ENCODE results near the gene HNRNPL.

HNRNPL gene

DNA sequence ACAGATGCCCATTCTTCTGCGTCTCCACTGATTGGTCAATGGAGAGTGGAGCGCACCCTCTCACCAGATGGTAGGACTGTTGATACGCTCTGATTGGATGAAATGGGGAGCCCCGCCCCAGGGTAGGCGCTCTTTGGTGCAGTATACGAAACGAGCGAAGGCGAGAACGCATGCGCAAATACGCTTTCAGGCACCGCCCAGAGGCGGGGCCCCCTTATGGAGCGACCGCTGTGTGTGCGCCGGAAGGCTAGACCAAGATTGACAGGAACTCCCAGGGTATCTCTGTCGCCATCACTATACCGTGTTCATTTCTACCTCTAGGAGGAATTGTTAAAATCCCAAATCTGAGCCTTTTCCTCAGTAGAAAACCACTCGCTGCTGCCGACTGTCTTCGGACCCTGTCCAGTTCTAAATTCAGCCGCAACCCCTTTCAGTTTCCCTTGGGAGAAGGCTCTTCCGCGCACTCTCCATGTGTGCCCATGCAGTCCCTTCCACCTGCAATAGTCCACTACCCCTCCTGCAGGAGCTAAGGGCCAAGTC is 720 bp upstream of the HNRNPL start:
- H3K4me1 ChIP-seq (ENCODE audit: insufficient read depth, poor library complexity, severe bottlenecking): peaks cover 12% of the 10 kb centered on the region
- peak overlapping the region; percentile 93 for H3K27ac ChIP-seq (ENCODE audit: poor library complexity, severe bottlenecking)

DNA sequence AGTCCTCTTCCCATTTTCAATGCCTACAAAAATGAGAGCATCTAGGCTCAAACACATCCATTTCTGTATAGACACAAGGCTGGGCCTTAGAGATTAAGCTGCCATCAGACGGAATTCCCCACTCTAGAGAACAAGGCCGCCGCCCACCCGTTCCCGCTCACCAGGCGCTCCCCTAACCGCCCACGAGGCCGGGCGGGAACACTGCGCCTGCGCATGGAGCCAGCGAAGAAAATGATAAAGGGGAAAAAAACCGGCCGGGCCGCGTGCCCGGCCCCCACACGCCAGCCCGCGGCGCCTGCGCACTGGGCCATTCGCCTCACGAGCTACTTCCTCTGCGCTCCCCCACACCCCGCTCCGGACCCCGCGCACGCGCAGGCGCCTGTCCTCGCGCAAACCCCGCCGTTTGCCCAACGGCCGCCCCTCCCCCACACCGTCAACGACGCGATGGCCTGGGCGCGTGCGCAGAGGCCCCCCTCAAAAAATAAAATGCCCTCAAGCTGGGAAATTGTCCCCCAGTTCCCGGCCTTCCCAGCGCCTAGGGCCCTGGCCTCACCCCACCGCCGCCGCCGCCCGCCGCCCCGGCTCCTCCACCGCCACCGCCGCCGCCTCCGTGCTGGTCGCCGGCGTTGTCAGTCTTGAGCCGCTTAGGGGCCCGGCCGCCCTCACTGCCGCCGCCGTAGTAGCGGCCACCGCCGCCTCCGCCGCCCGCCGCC is 483 bp downstream of the HNRNPL start:
- Histone ChIP-seq H3K36me3 (ENCODE audit: low read depth) (peaks cover 48% of the 10 kb centered on the region), H3K4me1 (ENCODE audit: insufficient read depth, poor library complexity, severe bottlenecking) (peaks cover 12% of the 10 kb centered on the region), H3K9me3 (ENCODE audit: severe bottlenecking) (no peaks in the 10 kb centered on the region), H3K4me3 (ENCODE audit: severe bottlenecking) (peak overlapping the region; percentile 94), H3K27ac (ENCODE audit: poor library complexity, severe bottlenecking) (peak overlapping the region; percentile 93), H3K27me3 (ENCODE audit: insufficient read depth, poor library complexity, severe bottlenecking) (no peaks in the 10 kb centered on the region)
- ATAC-seq (ENCODE audit: low read depth) (0 out of 3 replicates have a peak, but pooled peaks have one; percentile 1), DNase-seq (ENCODE audit: low spot score) (peak; percentile 96)
- TF ChIP-seq, protein P1, sequence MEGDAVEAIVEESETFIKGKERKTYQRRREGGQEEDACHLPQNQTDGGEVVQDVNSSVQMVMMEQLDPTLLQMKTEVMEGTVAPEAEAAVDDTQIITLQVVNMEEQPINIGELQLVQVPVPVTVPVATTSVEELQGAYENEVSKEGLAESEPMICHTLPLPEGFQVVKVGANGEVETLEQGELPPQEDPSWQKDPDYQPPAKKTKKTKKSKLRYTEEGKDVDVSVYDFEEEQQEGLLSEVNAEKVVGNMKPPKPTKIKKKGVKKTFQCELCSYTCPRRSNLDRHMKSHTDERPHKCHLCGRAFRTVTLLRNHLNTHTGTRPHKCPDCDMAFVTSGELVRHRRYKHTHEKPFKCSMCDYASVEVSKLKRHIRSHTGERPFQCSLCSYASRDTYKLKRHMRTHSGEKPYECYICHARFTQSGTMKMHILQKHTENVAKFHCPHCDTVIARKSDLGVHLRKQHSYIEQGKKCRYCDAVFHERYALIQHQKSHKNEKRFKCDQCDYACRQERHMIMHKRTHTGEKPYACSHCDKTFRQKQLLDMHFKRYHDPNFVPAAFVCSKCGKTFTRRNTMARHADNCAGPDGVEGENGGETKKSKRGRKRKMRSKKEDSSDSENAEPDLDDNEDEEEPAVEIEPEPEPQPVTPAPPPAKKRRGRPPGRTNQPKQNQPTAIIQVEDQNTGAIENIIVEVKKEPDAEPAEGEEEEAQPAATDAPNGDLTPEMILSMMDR (IDR thresholded peaks at IDR 0.05; ENCODE audit: poor library complexity, severe bottlenecking): no peak

More for the DNA sequence above, 720 bp upstream of the HNRNPL start:
- no peaks in the 10 kb centered on the region for H3K27me3 ChIP-seq (ENCODE audit: insufficient read depth, poor library complexity, severe bottlenecking)
- DNase-seq (ENCODE audit: low spot score) (no peak), ATAC-seq (ENCODE audit: low read depth) (peak; percentile 84)
- H3K36me3 ChIP-seq (ENCODE audit: low read depth): peaks cover 36% of the 10 kb centered on the region
- H3K4me3 ChIP-seq (ENCODE audit: severe bottlenecking): peak overlapping the region; percentile 86
- no peaks in the 10 kb centered on the region for H3K9me3 ChIP-seq (ENCODE audit: severe bottlenecking)
- TF ChIP-seq, protein P1 (IDR thresholded peaks at IDR 0.05; ENCODE audit: poor library complexity, severe bottlenecking): no peak

- Histone ChIP-seq H3K4me3 (ENCODE audit: severe bottlenecking) (peak overlapping the region; percentile 94), H3K36me3 (ENCODE audit: low read depth) (peaks cover 56% of the 10 kb centered on the region), H3K4me1 (ENCODE audit: insufficient read depth, poor library complexity, severe bottlenecking) (peaks cover 12% of the 10 kb centered on the region), H3K27me3 (ENCODE audit: insufficient read depth, poor library complexity, severe bottlenecking) (no peaks in the 10 kb centered on the region), H3K27ac (ENCODE audit: poor library complexity, severe bottlenecking) (peak overlapping the region; percentile 93), H3K9me3 (ENCODE audit: severe bottlenecking) (no peaks in the 10 kb centered on the region)
- DNase-seq (ENCODE audit: low spot score) (no peak), ATAC-seq (ENCODE audit: low read depth) (no peak)
- TF ChIP-seq, protein P1 (IDR thresholded peaks at IDR 0.05; ENCODE audit: poor library complexity, severe bottlenecking): no peak
These were observed 1.3 kb downstream of the HNRNPL start for GRCh38 chr19:38848299-38849146.

GRCh38 chr19:38846097-38846496 is 3.7 kb downstream of the HNRNPL start:
- DNase-seq (ENCODE audit: low spot score) (no peak), ATAC-seq (ENCODE audit: low read depth) (no peak)
- TF ChIP-seq, protein P1 (IDR thresholded peaks at IDR 0.05; ENCODE audit: poor library complexity, severe bottlenecking): no peak
- H3K4me3 ChIP-seq (ENCODE audit: severe bottlenecking): no peak overlapping the region
- no peak overlapping the region for H3K27ac ChIP-seq (ENCODE audit: poor library complexity, severe bottlenecking)
- no peaks in the 10 kb centered on the region for H3K9me3 ChIP-seq (ENCODE audit: severe bottlenecking)
- no peaks in the 10 kb centered on the region for H3K27me3 ChIP-seq (ENCODE audit: insufficient read depth, poor library complexity, severe bottlenecking)
- peaks cover 12% of the 10 kb centered on the region for H3K4me1 ChIP-seq (ENCODE audit: insufficient read depth, poor library complexity, severe bottlenecking)
- H3K36me3 ChIP-seq (ENCODE audit: low read depth): peaks cover 80% of the 10 kb centered on the region
